GM19395 (cell line): Measurements from ENCODE around the gene NLK.
"Not testable (repeated sequence)": the region's sequence is repeated elsewhere in the genome, so short reads cannot be mapped to it uniquely, and the experiment has no call there.

Source experiments
- ATAC-seq: cut with Tn5 transposase; IDR thresholded peaks from one replicate; pipeline ENCODE4 v1.9.1; 2021; ENCODE audit warnings: mild to moderate bottlenecking, moderate library complexity; ENCODE audit not compliant: unreplicated experiment

Gene NLK

DNA sequence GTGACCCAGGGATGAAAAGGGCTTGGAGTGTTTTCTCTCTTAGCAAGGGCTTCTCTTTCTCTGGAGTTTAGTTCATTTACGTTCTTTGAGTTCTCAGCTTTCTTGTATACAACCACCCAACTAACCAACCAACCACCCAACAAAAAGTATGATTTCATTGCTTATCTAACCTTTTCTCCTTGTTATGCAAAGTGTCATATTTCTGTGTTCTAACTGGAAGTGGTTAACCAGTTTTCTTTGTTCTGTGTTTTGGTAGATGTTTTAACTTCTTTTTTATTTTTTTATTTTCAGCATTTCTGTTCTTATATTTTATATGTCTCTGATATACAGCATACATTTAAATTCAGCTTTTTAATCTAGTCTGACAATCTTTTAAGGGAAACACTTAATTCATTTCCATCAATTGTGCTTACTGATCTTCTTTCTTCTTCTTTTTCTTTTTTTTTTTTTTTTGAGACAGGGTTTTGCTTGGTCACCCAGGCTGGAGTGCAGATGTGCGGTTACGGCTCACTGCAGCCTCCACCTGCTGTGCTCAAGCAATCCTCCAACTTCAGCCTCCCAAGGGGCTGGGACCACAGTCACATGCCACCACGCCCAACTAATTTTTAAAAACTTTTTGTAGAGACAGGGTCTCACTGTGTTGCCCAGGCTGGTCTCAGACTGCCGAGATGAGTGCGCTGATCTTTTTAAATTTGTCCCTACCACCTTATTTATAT lies 29.6 kb downstream of the NLK start:
- no peak for ATAC-seq

DNA sequence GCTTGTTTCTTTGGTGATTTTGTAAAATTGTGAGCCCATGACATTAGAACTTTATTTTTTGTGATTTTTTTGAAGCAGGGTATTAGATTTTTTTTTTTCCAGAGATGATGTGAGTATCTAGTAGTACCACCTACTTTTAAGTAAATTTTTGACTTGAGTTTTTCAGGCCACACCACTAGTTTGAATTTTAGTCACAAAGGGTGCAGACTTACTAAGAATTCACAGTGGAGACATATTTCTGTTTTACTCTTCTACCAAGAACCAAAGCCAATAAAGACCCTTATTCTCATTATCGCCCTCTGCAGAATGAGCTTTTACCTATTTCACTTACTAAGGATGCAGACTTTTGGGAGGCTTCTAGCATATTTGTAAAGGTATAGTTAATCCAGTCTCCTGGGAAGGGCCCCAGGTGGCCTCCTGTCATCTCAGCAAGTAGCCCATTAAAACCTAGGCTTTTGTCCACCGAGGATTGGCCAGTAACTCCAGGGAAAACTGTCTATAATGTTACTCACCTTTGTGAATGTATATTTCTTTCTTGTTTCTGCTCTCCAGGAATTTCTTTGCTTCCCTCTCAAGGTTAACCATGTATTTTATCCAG lies 30.6 kb downstream of the NLK start:
- ATAC-seq, result no peak

DNA sequence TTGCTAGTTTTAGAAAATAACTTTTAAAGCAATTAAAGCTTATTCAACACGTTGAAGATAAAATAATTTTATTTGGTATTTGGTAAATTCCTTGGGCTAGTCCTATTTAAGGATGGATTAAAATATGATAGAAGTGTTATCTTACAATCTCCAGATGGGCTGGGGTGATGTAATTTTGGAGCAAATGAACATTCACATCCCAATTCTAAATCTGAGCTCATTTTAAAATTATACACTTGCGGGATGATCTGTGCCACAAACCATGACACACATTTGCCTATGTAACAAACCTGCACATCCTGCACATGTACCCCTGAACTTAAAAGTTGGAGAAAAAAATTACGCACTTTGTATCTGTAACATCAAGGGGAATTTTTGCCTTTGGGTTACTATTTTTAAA lies 31.5 kb downstream of the NLK start:
- no peak for ATAC-seq

DNA sequence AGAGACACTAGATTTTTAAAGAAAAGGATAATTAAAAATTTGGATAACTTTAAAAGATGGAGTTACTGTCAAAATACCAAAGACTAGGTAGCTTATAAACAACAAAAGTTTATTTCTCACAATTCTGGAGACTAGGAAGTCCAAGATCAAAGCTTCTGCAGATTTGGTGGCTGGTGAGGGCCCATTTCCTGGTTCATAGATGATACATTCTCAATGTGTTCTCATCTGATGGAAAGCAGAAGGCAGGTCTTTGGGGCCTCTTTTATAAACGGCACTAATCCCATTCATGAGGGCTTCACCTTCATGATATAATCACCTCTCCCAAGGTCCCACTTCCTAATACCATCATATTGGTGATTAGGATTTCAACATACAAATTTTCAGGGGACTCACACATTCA lies 33.7 kb downstream of the NLK start:
- ATAC-seq, result no peak

DNA sequence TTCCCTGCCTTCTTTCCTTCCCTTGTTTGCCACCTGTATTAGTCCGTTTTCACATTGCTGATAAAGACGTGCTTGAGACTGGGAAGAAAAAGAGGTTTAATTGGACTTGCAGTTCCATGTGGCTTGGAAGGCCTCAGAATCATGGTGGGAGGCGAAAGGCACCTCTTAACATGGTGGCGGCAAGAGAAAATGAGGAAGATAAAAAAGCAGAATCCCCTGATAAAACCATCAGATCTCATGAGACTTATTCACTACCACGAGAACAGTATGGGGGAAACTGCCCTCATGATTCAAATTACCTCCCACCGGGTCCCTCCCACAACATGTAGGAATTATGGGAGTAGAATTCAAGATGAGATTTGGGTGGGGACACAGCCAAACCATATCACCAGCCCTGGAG lies 34.7 kb downstream of the NLK start:
- not testable (repeated sequence) for ATAC-seq

DNA sequence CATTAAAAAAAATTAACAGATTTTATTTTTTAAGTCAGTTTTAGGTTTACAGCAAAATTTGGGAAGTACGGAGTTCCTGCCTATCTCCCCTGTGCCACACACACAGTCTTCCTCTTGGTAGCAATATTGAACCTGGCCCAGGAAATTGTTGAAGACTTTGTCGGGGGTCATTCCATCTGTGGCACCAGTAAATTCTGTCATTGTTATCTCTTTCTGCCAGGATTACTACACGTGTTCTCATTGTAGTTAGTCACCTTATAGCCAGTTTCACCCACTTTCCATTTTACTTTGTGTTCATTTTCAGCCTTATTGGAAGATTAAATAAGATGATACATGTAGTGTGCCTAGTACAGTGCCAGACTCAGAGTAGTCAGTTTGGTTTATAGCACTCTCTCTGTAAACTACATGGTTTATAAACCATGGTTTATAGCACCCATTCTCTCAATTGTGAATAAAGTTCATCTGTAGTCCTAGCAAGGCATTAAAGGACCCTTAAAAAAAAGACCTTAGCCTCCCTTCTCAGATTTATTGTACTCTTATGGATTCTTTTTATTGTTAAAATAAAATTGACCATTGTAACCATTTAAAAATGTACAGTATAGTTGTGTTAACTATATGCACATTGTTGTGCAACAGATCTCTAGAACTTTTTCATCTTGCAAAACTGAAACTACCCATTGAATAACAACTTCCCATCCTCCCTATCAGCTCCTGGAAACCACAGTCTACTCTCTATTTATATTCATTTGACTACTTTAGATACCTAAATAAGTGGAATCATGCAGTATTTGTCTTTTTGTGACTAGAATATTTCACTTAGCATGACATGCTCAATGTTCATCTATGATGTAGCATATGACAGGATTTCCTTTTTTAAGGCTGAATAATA lies 36.1 kb downstream of the NLK start:
- no peak for ATAC-seq

DNA sequence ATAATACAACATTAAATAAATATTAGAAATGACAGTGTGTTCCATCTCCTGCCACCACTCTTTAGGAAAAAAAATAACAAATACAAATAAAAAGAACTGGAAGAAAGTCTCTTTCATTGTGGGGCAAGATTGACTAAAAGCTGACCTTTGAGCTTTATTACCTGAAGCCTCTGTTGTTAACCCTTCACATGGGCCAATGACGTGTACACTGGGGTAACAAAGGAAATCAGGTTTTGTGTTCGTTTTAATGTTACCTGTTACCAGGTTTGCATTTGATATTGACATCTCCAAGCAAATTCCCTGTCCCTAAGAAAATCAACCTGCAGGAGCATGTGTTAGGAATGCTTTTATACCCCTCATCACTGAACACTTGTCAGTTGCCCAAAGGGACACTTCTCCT lies 39.0 kb downstream of the NLK start:
- ATAC-seq, result no peak

DNA sequence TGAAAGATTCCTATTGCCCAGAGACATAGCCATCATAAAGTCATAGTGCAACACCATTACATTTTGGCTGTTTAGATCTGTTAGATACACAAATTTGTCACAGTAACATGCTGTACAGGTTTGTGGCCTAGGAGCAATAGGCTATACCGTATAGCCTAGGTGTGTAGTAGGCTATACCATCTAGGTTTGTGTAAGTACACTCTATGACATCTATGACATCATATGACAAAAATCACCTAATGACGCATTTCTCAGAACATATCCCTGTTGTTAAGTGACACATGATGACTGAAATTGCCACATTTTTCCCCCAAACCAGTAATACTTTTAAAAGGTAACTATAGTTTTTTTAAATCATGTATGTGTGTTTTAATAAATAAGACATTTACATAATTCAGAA lies 43.3 kb downstream of the NLK start:
- no peak for ATAC-seq

DNA sequence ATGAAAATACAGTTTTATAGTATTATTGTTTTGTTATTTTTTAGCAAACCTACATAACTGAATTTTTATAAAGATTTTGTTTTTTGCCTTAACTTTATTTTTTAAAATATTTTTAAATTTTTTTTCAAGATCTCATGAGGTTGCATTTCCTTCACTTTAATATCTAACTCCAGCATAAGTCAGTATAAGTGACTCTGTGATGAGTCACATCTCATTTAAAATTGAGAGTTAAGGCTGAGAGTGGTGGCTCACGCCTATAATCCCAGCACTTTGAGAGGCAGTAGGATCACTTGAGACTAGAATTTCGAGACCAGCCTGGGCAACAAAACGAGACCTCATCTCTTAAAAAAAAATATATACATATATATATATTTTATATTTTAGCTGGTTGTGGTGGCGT lies 44.0 kb downstream of the NLK start:
- no peak for ATAC-seq

DNA sequence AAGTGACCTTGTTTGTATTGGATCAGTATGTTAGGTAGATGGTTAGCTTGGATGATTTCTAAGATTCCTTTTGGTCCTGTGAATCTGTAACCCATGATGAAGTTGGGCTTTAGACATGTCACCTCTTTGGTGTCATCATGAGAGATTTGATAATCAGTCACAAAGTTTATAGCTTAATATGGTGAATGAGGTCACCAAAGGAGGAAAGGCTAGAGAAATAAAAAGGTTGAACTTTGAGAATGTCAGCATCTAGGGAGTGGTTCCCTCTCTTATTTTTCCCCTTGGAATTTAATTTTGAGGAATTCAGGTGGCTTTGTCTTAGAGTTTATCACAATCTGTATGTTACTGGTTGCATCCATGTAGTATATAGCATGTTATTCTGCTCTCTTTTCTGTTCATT lies 45.3 kb downstream of the NLK start:
- no peak for ATAC-seq

DNA sequence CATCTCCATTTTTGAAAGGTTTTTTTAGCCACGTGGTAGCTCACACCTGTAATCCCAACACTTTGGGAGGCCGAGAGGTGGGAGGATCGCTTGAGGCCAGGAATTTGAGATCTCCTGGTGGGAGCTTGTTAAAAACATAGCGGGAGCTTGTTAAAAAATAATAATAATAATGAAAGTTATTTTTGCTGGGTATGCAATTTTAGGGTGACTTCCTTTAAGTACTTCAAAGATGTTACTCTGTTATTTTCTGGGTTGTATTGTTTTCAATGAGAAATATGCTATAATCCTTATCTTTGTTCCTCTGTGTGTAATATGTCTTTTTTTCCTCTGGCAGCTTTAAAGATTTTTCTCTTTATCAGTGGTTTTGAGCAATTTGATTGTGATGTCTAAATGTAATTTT lies 48.1 kb downstream of the NLK start:
- no peak for ATAC-seq

DNA sequence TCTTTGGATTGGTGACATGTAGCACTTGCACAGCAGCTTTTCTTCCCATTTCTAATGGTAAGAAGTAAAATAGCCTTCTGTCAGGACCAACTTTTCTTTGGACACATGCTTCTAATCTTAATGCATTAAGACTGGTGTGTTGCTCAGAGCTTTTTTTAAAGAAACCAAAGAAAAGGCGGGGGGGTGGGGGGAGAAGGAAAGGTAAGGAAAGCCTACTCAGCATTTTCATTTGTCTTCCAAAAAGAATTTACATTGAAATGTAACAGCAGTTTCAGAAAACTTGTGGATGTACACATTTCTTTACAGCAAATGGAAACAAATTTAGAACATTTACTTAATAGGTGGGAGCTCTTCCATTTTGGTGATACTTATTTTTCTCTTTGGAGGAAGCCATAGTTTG lies 49.6 kb downstream of the NLK start:
- ATAC-seq, result no peak

DNA sequence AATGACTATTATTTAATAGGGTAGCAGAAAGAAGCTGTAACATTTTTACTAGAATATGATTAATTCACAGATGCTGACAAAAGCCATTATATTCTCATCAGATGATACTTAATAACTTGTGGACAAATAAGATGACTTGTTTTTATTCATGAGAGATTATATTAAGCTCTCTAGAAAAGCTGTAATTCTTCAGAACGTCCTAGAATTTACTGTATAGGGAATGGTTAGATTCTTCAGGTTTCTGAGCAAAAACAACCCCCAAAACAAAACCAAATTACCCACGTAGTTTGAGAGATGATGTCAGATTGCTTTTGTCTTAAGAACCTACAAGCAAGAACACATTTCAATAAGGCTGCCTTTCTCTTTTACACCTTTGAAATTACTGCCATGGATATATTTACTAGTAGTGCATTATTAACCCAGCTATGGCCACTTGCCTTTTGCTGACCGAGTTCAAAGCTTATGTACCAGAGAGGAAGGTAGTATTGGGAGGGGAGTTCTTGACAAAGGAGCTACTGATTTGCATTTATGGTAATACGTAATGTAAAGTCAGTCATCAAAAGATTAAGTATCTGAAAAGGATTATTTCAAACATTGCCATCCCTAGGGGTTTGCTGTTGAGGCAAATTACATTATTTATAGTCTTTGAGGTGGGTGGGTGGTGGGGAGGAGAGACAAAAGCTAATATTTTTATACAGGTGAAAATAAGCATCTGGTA lies 51.7 kb downstream of the NLK start:
- no peak for ATAC-seq

DNA sequence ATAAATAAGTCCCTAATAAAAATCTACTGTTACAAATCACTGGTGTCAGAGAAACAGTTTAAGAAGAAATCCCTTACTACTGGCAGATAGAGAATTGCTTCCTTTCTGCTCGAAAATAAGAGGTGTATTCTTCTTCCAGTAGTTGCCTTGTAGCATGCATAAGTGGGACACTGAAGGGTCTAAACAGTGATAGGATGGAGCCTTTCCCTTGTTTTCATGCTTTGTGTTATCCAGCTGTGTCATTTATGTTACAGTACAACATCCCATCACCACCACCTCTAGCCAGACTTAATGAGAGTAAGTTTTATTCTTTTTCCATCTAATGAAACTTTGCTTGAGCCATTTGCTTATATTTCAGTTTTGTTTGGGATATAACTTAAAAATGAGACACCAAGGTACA lies 54.3 kb downstream of the NLK start:
- no peak for ATAC-seq

DNA sequence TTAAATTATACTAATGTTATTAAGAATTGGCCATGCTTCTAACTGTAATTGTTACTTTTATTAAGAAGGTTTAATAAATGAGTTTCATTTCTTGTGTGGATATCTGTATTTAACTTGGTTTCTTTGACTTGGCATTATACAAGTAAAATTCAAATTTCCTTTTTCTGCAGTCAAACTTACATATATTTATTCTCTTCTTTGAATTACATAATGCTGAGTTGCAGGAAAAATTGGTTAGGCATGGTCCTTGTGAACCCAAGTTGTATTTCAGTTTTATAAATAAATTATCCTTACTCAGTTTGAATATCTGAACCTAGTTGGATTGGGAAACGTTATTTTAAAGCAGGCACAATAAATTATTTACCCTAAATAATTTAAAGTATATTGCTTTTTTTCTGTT lies 54.8 kb downstream of the NLK start:
- ATAC-seq, result no peak

DNA sequence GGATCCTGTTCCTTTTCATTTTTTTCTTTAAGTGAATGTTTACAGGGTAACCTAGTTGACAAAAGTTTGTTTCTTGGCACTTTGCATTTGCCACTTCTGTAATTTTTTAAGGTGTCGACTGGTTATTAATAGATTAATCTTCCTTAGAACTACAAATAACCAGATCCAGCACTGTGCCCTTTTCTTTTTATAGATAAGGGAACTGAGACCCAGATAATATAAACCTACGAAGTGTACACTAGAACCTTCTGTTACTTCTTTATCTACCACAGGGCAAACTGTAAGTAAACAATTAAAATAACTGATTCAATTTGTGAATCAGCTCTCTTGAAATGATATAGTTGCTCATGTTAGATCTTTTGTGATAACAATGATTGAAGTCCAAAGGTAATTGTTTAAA lies 55.4 kb downstream of the NLK start:
- no peak for ATAC-seq

DNA sequence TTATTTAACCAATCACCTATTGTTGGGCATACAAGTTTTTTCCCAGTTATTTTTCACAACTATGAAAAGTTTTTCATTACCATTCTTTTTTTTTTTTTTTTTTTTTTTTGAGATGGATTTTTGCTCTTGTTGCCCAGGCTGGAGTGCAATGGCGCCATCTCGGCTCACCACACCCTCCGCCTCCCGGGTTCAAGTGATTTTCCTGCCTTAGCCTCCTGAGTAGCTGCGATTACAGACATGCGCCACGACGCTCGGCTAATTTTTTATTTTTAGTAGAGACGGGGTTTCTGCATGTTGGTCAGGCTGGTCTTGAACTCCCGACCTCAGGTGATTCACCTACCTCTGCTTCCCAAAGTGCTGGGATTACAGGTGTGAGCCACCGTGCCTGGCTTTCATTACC lies 56.1 kb downstream of the NLK start:
- ATAC-seq, result not testable (repeated sequence)

DNA sequence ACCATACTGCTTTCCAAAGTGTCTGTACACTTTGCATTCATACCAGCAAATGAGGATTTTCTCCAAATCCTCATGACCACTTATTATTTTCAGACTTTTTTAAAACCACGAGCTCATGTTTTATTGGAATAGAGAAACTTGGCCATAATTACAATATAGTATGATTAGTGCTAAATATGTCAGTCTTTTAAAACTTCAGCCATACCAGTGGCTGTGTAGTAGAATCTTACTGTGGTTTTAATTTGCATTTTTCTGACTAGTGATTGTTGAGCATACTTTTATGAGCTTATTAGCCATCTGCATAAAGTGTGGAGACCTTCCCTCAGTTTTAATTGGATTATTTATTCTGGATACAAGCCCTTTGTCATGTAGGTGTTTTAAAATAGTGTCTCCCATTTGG lies 57.8 kb downstream of the NLK start:
- ATAC-seq, result no peak

DNA sequence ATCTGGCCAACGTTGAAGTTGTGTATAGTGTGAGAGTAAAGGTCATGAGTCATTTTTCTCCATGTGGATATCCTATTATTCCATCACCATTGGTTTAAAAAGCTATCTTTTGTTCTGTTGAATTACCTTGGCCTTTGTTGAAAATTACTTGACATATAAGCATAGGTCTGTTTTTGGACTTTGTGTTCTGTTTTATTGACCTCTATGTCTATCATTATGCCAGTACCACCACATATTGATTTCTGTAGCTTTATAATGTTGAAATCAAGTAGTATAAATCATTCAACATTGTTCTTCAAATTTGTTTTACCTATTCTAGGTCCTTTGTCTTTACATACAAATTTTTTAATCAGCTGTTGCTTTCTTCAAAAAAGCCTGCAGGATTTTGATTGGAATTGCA lies 58.5 kb downstream of the NLK start:
- ATAC-seq, result no peak

DNA sequence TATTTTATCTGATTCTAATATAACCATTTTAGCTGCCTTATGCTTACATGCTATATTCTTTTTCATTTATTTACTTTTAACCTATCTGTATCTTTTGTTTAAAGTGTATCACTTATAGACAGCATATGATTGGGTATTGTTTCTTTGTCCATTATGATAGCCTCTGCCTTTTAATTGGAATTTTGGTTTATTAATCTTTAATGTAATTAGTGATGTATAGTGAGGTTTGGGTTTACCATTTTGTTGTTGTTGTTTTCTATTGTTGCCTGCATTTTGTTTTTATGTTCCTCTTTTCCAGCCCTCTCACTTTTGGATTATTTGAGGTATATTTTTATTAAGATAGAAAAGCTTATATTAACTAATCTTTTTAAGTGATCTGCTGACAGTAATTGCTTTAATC lies 59.4 kb downstream of the NLK start:
- ATAC-seq, result no peak

DNA sequence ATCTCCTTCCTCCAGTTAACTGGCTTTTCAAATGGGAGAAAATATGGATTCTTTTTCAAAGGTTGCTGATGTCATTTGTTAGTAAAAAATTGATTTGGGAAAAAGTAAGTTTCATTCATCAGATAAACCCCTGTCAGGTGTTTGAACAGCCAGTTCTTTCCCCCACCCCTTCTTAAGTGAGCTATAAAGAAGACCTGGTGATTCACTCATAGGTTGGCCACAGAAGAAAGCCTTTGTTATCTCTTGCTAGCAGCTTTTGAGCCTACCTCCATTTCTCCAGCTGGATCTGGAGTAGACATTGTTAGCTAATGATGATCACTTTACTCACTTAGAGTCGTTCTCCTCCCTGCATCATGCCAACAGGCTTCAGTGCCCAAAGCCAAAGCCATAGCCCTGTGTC lies 63.0 kb downstream of the NLK start:
- no peak for ATAC-seq
